GM12891 (cell line): ENCODE data around the gene JAM2.
A peak's percentile ranks its signal among the peaks of the same experiment; 100 is the strongest.
"Not testable (repeated sequence)": the region's sequence is repeated elsewhere in the genome, so short reads cannot be mapped to it uniquely, and the experiment has no call there.

ENCODE experiments used
- DNase-seq: peaks from one replicate; pipeline ENCODE4 v3.0.0; 2011; ENCODE audit warnings: low spot score; ENCODE audit not compliant: insufficient read length
- FAIRE-seq: peaks from 2 replicates; lab custom pipeline; 2011; peaks lifted over from hg19 to GRCh38; lab: Jason Lieb, UNC
- PAX5 ChIP-seq: IDR thresholded peaks from 2 replicates; pipeline ENCODE4 v1.6.1; 2011; ENCODE audit warnings: low read length, moderate library complexity, mild to moderate bottlenecking; ENCODE audit not compliant: insufficient read depth, severe bottlenecking
- POLR2A ChIP-seq: IDR thresholded peaks from 2 replicates; pipeline ENCODE4 v1.6.1; 2011; ENCODE audit warnings: low read depth, low read length, control low read depth
- POLR2AphosphoS5 ChIP-seq: IDR thresholded peaks from 2 replicates; pipeline ENCODE4 v1.6.1; 2011; ENCODE audit warnings: low read depth, low read length, control low read depth
- POU2F2 ChIP-seq: IDR thresholded peaks from 2 replicates; pipeline ENCODE4 v1.6.1; 2011; ENCODE audit warnings: low read depth, mild to moderate bottlenecking, control low read depth, low read length, moderate library complexity
- SPI1 ChIP-seq: IDR thresholded peaks from 2 replicates; pipeline ENCODE4 v1.6.1; 2011; ENCODE audit warnings: low read depth, low read length, control low read depth
- TAF1 ChIP-seq: IDR thresholded peaks from 2 replicates; pipeline ENCODE4 v1.6.1; 2011; ENCODE audit warnings: low read depth, low read length, control low read depth

Gene JAM2

DNA sequence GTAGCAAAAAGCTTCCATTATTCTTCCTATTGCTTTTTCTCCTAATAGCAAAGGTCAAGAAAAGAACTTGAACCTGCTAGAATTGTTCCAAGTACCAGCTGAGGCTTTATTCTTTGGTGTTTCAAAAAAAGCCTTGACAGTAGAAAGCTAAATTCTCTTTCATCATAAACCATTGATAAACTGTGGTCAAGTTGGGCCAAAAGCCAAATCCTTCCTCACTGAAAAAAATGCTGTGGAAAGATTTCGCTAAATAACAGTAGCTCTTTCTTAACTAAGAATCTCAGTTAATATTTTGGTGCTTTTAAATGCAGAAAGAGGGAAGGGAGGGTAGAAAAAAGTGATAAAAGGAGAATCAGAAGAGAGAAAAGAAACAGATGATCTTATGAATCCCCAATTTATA, 14.0 kb upstream of the JAM2 start:
- TF ChIP-seq POU2F2: no peak
- TF ChIP-seq POLR2A: no peak
- no peak for TF ChIP-seq PAX5
- TF ChIP-seq TAF1: no peak
- TF ChIP-seq SPI1: no peak
- no peak for TF ChIP-seq POLR2AphosphoS5
- DNase-seq: no peak
- no peak for FAIRE-seq

DNA sequence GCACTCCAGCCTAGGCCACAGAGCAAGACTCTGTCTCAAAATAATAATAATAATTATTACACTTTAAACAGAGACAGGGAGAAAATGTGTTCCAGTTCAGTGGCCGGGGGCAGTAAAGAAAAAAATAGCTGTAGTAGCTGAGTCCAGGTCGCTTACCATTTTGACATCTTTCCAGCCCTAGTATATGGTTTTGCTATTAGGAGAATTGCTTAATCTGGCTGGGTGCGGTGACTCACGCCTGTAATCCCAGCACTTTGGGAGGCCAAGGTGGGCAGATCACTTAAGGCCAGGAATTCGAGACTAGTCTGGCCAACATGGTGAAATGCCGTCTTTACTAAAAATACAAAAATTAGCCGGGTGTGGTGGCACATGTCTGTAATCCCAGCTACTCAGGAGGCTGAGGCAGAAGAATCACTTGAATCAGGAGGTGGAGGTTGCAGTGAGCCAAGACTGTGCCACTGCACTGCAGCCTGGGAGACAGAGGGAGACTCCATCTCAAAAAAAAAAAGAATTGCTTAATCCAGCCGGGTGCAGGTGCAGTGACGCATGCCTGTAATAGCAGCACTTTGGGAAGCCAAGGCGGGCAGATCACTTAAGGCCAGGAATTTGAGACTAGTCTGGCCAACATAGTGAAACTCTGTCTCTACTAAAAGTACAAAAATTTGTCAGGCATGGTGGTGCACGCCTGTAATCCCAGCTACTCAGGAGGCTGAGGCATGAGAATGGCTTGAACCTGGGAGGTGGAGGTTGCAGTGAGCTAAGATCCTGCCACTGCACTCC, 13.1 kb upstream of the JAM2 start:
- DNase-seq, FAIRE-seq: not testable (repeated sequence)

DNA sequence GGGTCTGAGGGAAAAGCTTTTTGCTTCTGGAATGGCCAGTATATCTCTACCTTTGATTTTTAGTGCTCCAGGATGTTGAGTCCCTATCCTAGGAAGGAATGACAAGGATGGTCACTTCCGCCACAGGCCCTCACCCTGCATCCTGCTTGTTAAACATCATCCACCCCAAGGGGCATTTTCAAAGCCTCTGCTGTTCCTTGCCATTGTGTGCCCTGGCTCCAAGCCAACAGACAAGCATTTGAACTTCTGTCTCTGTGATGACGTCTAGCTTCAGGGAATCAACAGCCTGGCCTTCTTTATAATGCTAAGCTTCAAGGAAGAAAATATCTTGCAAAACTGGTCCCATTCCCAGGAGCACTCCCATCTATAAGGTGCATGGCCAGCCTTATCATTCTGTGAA, 12.3 kb upstream of the JAM2 start:
- DNase-seq (no peak), FAIRE-seq (no peak)
- TF ChIP-seq TAF1 (no peak), POLR2AphosphoS5 (no peak), SPI1 (no peak), POU2F2 (no peak), POLR2A (no peak), PAX5 (no peak)

DNA sequence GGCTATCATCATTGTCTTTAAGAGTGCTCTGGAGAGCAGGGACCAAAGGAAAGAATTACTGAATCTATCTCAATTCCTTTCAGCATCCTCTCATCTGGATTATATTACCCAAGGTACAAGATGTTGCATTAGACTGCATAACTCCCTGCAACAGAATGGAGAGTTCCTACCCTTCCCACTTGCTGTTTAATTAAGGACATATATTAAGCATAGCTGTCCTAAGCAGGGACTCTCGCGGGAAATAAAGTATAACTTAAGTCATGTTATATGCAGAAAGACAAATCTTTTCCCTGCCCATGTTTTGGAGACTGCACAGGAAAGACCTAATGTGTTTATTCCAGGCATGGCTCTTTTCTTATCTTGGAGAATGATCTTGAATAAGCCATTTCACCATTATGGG, 6.8 kb upstream of the JAM2 start:
- DNase-seq (no peak), FAIRE-seq (no peak)
- TF ChIP-seq TAF1: no peak
- no peak for TF ChIP-seq POU2F2
- no peak for TF ChIP-seq POLR2A
- no peak for TF ChIP-seq PAX5
- no peak for TF ChIP-seq POLR2AphosphoS5
- TF ChIP-seq SPI1: no peak

DNA sequence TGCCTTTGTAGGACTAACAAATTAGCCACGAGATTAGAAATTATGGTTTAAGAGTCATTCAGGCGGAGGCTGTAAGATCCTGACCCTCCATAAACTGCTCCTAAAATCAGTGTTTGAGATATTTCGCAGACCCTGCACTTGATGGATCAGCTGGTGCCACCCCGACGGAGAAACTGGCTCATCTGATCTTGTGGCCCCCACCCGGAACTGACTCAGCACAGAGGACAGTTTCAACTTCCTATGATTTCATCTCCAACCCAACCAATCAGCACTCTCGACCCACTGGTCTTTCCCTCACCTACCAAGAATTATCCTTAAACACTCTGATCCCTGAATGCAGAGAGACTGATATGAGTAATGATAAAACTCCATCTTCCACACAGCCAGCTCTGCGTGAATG, 3.7 kb upstream of the JAM2 start:
- FAIRE-seq: no peak
- TF ChIP-seq POLR2AphosphoS5: no peak
- DNase-seq: no peak

DNA sequence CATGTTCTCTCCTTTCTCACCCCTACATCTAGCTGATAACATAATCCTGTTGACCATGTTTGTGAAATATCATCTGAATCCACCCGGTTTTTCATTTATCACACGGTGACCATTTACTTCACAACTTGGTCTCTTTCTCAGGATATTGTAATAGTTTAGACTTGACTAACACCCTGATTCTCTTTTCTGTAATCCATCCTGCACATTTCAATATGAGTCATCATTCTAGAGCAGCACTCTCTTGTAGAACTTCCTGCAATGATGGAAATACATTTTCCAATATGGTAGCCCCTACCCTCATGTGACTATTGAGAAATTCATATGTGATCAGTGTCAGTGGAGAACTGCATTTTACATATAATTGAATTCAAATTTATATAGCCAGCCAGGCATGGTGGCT, 2.3 kb upstream of the JAM2 start:
- TF ChIP-seq SPI1: no peak
- TF ChIP-seq TAF1: no peak
- TF ChIP-seq POU2F2: no peak
- no peak for TF ChIP-seq POLR2A
- no peak for TF ChIP-seq PAX5
- DNase-seq (no peak), FAIRE-seq (no peak)

DNA sequence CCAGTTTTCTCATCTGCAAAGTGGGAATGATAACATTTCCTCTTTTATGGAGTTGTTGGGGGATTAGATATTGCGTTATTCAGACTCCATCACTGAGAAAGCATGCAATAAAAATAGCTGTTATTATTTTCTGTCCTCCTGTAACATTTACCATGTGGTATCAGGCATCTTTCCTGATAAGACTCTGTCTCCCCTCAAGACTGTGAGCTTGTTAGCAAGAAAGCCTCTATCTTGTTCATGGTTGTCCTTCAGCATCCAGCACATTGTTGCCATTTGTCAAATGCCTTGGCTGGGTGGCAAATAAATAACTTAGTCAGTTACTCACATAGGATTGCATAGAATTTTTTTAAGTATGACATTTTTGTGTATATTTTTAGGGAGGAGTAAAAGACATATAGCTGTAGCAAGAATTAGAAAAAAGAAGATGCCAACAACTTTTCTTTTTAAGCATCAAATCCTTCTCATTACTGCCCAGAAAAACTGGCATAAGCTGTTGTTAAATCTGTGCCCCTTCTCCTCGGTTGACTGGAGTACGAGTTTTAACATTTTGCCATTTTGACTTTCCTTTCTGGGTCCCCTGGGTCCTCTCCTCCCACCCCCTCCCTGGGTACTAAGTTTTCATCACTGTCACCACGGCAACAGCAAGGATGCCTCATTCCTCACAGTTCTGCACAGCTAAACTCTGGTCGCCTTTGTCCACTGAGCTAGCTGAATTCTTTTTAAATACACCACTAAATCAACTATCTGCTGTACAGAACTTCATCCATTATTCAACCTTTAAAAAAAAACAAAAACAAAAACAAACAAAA, 1.0 kb upstream of the JAM2 start:
- no peak for FAIRE-seq
- no peak for TF ChIP-seq SPI1
- no peak for TF ChIP-seq POU2F2
- TF ChIP-seq POLR2A: no peak
- no peak for TF ChIP-seq PAX5
- no peak for TF ChIP-seq TAF1
- no peak for TF ChIP-seq POLR2AphosphoS5
- no peak for DNase-seq

DNA sequence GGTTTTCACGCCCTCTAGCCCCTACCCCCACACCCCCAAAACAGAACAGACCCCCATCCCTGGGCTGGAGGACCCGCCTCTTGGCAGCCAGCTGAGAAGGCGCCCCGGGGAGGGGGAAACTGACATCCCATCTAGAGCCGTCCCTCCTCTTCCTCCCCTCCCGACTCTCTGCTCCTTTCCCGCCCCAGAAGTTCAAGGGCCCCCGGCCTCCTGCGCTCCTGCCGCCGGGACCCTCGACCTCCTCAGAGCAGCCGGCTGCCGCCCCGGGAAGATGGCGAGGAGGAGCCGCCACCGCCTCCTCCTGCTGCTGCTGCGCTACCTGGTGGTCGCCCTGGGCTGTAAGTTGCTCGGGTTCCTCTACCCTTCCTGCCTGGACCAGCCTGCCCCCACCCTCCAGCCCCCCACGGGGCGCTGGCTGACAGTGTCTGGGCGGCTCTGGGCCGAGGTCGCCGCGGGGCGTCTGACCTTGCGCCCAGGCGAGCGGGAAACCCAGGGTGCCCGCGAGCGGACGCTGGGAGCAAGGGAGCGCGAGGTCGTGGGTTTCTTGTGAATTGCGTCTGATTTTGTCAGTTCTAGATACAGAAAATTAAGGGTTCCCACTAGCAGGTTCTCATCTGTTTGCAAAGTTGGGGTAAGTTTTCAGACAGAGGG, 618 bp downstream of the JAM2 start:
- FAIRE-seq (peak; percentile 71), DNase-seq (peak; percentile 68)
- TF ChIP-seq POU2F2 (no peak), POLR2A (no peak), PAX5 (no peak), POLR2AphosphoS5 (no peak), TAF1 (no peak), SPI1 (no peak)

DNA sequence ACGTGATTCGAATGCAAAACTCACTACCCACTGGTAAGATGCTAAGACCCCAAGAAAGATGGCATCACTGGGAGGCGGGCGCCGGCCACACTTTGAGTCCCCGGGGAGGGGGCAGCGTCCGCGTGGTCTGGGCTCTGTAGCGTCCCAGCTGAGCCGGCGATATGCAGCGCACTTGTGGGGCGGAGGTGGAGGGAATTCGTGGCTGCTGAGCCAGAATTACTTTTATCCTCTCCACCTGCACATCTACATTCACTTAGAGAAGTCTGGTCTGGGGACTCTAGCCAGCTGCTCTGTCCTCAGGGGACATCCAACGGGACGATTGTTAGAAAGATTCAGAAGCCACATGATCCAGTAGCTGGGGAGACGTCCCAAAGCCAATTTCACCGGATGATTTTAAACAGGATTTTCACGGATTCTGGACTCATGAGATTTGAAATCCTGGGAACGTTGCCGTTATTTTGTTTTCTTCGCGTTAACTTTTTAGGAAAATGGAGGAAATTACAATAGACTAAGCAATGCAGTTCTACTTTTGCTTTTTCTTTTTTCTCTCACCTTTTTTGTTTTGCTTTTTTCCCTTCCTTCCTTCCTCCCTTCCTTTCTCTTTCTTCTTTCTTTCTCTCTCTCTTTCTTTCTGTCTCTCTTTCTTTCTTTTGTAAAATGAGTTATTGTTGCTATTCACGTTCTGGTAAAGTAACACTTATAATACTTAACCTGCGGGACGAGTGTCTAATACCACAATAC, 1.3 kb downstream of the JAM2 start:
- FAIRE-seq (peak; percentile 50), DNase-seq (no peak)

More for the DNA sequence above, 1.3 kb downstream of the JAM2 start:
- TF ChIP-seq TAF1 (no peak), POLR2AphosphoS5 (no peak), POLR2A (no peak), SPI1 (no peak), POU2F2 (no peak), PAX5 (no peak)
